Measurements from ENCODE around the gene KEL.

Gene KEL

GRCh38 chr7:142961595-142961972 is 579 bp downstream of the KEL start:
- DNase-seq = no peak

- DNase-seq = no peak
These were observed 1.1 kb downstream of the KEL start for GRCh38 chr7:142960955-142961512.

GRCh38 chr7:142959202-142959601 is 3.0 kb downstream of the KEL start:
- no peak for DNase-seq

- no peak for DNase-seq
These were observed 4.4 kb downstream of the KEL start for GRCh38 chr7:142957723-142958122.

- no peak for DNase-seq
These were observed 5.1 kb downstream of the KEL start for GRCh38 chr7:142956951-142957623.

- no peak for DNase-seq
These were observed 7.4 kb downstream of the KEL start for GRCh38 chr7:142954680-142955268.

GRCh38 chr7:142950235-142950634 is 11.9 kb downstream of the KEL start:
- DNase-seq = no peak

GRCh38 chr7:142948603-142949002 is 13.6 kb downstream of the KEL start:
- DNase-seq = no peak

GRCh38 chr7:142945001-142945400 is 17.2 kb downstream of the KEL start:
- no peak for DNase-seq

- no peak for DNase-seq
These were observed 18.4 kb downstream of the KEL start for GRCh38 chr7:142943706-142944268.

- DNase-seq = no peak
These were observed 19.4 kb downstream of the KEL start for GRCh38 chr7:142942746-142943145.

GRCh38 chr7:142941541-142941940 is 20.6 kb downstream of the KEL start:
- DNase-seq = no peak

GRCh38 chr7:142940966-142941535 is 21.1 kb downstream of the KEL start:
- DNase-seq = no peak

- no peak for DNase-seq
These were observed 22.8 kb downstream of the KEL start, which contains the start of gene LLCFC1 for GRCh38 chr7:142939226-142939910. LLCFC1 (plus strand) TSS chr7:142939484; CDS start chr7:142939622, 138 bp downstream.

- DNase-seq = no peak
These were observed 23.6 kb downstream of the KEL start for GRCh38 chr7:142938611-142939010.

- no peak for DNase-seq
These were observed 26.1 kb downstream of the KEL start for GRCh38 chr7:142935941-142936565.

GRCh38 chr7:142934056-142934455 is 28.1 kb downstream of the KEL start:
- no peak for DNase-seq

GRCh38 chr7:142933624-142934023 is 28.5 kb downstream of the KEL start, which contains the start of gene TRPV5:
TRPV5 (minus strand) TSS chr7:142933746; CDS start chr7:142933459, 287 bp downstream.
- DNase-seq = no peak

GRCh38 chr7:142933092-142933475 is 29.1 kb downstream of the KEL start:
- no peak for DNase-seq

GRCh38 chr7:142932386-142933091 is 29.6 kb downstream of the KEL start:
- DNase-seq = no peak

- no peak for DNase-seq
These were observed 31.9 kb downstream of the KEL start for GRCh38 chr7:142930126-142930730.

- DNase-seq = no peak
These were observed 34.2 kb downstream of the KEL start for GRCh38 chr7:142927949-142928348.
